ENCODE data around the gene TTYH1.

GRCh38 chr19:54412877-54413276 is 2.4 kb upstream of the TTYH1 start:
- no peak for TF ChIP-seq CTCF (IDR thresholded peaks at IDR 0.05)
- TF ChIP-seq, protein P1, sequence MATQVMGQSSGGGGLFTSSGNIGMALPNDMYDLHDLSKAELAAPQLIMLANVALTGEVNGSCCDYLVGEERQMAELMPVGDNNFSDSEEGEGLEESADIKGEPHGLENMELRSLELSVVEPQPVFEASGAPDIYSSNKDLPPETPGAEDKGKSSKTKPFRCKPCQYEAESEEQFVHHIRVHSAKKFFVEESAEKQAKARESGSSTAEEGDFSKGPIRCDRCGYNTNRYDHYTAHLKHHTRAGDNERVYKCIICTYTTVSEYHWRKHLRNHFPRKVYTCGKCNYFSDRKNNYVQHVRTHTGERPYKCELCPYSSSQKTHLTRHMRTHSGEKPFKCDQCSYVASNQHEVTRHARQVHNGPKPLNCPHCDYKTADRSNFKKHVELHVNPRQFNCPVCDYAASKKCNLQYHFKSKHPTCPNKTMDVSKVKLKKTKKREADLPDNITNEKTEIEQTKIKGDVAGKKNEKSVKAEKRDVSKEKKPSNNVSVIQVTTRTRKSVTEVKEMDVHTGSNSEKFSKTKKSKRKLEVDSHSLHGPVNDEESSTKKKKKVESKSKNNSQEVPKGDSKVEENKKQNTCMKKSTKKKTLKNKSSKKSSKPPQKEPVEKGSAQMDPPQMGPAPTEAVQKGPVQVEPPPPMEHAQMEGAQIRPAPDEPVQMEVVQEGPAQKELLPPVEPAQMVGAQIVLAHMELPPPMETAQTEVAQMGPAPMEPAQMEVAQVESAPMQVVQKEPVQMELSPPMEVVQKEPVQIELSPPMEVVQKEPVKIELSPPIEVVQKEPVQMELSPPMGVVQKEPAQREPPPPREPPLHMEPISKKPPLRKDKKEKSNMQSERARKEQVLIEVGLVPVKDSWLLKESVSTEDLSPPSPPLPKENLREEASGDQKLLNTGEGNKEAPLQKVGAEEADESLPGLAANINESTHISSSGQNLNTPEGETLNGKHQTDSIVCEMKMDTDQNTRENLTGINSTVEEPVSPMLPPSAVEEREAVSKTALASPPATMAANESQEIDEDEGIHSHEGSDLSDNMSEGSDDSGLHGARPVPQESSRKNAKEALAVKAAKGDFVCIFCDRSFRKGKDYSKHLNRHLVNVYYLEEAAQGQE (IDR thresholded peaks at IDR 0.05; ENCODE audit: low read depth, low read length): no peak
- TF ChIP-seq RAD21 (IDR thresholded peaks at IDR 0.05; ENCODE audit: low read length): no peak
- TF ChIP-seq, protein P2, sequence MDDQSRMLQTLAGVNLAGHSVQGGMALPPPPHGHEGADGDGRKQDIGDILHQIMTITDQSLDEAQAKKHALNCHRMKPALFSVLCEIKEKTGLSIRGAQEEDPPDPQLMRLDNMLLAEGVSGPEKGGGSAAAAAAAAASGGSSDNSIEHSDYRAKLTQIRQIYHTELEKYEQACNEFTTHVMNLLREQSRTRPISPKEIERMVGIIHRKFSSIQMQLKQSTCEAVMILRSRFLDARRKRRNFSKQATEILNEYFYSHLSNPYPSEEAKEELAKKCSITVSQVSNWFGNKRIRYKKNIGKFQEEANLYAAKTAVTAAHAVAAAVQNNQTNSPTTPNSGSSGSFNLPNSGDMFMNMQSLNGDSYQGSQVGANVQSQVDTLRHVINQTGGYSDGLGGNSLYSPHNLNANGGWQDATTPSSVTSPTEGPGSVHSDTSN (IDR thresholded peaks at IDR 0.05): no peak
- no peak for TF ChIP-seq POLR2AphosphoS5 (IDR thresholded peaks at IDR 0.05; ENCODE audit: low read depth, low read length)
- TF ChIP-seq GABPA (IDR thresholded peaks at IDR 0.05; ENCODE audit: low read depth): no peak
- no peak for TF ChIP-seq MAX (IDR thresholded peaks at IDR 0.05; ENCODE audit: low read depth)
- TF ChIP-seq EP300 (IDR thresholded peaks at IDR 0.05; ENCODE audit: borderline replicate concordance in 1 of 2, low read depth in 1 of 2, low read length in 1 of 2): no peak
- no peak for TF ChIP-seq NFIC (IDR thresholded peaks at IDR 0.05; ENCODE audit: borderline replicate concordance)
- TF ChIP-seq, protein P3, sequence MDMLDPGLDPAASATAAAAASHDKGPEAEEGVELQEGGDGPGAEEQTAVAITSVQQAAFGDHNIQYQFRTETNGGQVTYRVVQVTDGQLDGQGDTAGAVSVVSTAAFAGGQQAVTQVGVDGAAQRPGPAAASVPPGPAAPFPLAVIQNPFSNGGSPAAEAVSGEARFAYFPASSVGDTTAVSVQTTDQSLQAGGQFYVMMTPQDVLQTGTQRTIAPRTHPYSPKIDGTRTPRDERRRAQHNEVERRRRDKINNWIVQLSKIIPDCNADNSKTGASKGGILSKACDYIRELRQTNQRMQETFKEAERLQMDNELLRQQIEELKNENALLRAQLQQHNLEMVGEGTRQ (IDR thresholded peaks at IDR 0.05; ENCODE audit: borderline replicate concordance, low read depth, low read length): no peak

All from SK-N-SH (cell line).